ENCODE measurements around the gene UTP14A. TPM values are rescaled to one million over a fixed set of nuclear protein-coding genes. Genes with fewer than 3 reads are reported as not detected.
"Not testable (repeated sequence)": the region's sequence is repeated elsewhere in the genome, so short reads cannot be mapped to it uniquely, and the experiment has no call there.

Gene UTP14A
- 12.0 and 20.0 TPM in 2 replicates for polyA plus RNA-seq (2011; rRNA removed)
- 5.9 and 6.1 TPM in 2 replicates for polyA minus RNA-seq (2011; rRNA and poly(A)+ RNA removed)

- TF ChIP-seq CTCF (IDR thresholded peaks at IDR 0.05; ENCODE audit: insufficient read depth, low read depth, low read length) = no peak
- no peaks in the 10 kb centered on the region for H3K27me3 ChIP-seq (ENCODE audit: control insufficient read depth, insufficient read depth, low read length)
- ChIA-PET POLR2A (no interaction called here), CTCF (interaction anchor here (0.6 to 1.4 kb wide), 4 partner anchors 41 to 301 kb away, joined by 3 to 5 read pairs (median 3); no protein-coding TSS in a partner anchor)
- no peaks in the 10 kb centered on the region for H3K36me3 ChIP-seq (ENCODE audit: control insufficient read depth, insufficient read depth, low read length)
- H3K4me3 ChIP-seq (ENCODE audit: low read depth, low read length) = peak within 1 kb of the TSS; percentile 75
- DNase-seq (ENCODE audit: low read depth) = peak; percentile 46
Measured at GRCh38 chrX:129905787-129906580, at the start of gene UTP14A. Gene UTP14A, plus strand, starts transcription at chrX:129906164. Its CDS starts 47 bp downstream, at chrX:129906211.

- H3K36me3 ChIP-seq (ENCODE audit: control insufficient read depth, insufficient read depth, low read length); DNase-seq (ENCODE audit: low read depth); POLR2A ChIA-PET; H3K4me3 ChIP-seq (ENCODE audit: low read depth, low read length); CTCF ChIA-PET; H3K27me3 ChIP-seq (ENCODE audit: control insufficient read depth, insufficient read depth, low read length): not testable (repeated sequence)
Measured at GRCh38 chrX:129859134-129859533, 46.8 kb upstream of the UTP14A start.

- DNase-seq (ENCODE audit: low read depth); POLR2A ChIA-PET; H3K27me3 ChIP-seq (ENCODE audit: control insufficient read depth, insufficient read depth, low read length); H3K36me3 ChIP-seq (ENCODE audit: control insufficient read depth, insufficient read depth, low read length); CTCF ChIA-PET; H3K4me3 ChIP-seq (ENCODE audit: low read depth, low read length): not testable (repeated sequence)
Measured at GRCh38 chrX:129866321-129866720, 39.6 kb upstream of the UTP14A start.

- no peak for DNase-seq (ENCODE audit: low read depth)
- Histone ChIP-seq H3K36me3 (ENCODE audit: control insufficient read depth, insufficient read depth, low read length) (no peaks in the 10 kb centered on the region), H3K27me3 (ENCODE audit: control insufficient read depth, insufficient read depth, low read length) (no peaks in the 10 kb centered on the region; the same call in 1 of the 2 replicates), H3K4me3 (ENCODE audit: low read depth, low read length) (no peak overlapping the region)
- no peak for TF ChIP-seq CTCF (IDR thresholded peaks at IDR 0.05; ENCODE audit: insufficient read depth, low read depth, low read length)
- POLR2A ChIA-PET = no interaction called here
- CTCF ChIA-PET = interaction anchor here (0.7 kb wide), 1 partner anchor 241 kb away, joined by 3 read pairs; no protein-coding TSS in a partner anchor
Measured at GRCh38 chrX:129872524-129872923, 33.4 kb upstream of the UTP14A start.

GRCh38 chrX:129875669-129876068, 30.3 kb upstream of the UTP14A start:
- H3K36me3 ChIP-seq (ENCODE audit: control insufficient read depth, insufficient read depth, low read length) = no peaks in the 10 kb centered on the region
- no peaks in the 10 kb centered on the region; the same call in 1 of the 2 replicates for H3K27me3 ChIP-seq (ENCODE audit: control insufficient read depth, insufficient read depth, low read length)
- DNase-seq (ENCODE audit: low read depth) = peak; percentile 62
- no peak overlapping the region for H3K4me3 ChIP-seq (ENCODE audit: low read depth, low read length)
- peak; percentile 36 for TF ChIP-seq CTCF (IDR thresholded peaks at IDR 0.05; ENCODE audit: insufficient read depth, low read depth, low read length)
- POLR2A ChIA-PET = no interaction called here
- CTCF ChIA-PET = interaction anchor here (0.5 kb wide), 1 partner anchor 19 kb away, joined by 4 read pairs; no protein-coding TSS in a partner anchor

GRCh38 chrX:129876771-129877305, 29.1 kb upstream of the UTP14A start:
- ChIA-PET POLR2A (no interaction called here), CTCF (no interaction called here)

More at GRCh38 chrX:129876771-129877305, 29.1 kb upstream of the UTP14A start:
- no peak overlapping the region for H3K4me3 ChIP-seq (ENCODE audit: low read depth, low read length)
- no peak for TF ChIP-seq CTCF (IDR thresholded peaks at IDR 0.05; ENCODE audit: insufficient read depth, low read depth, low read length)
- DNase-seq (ENCODE audit: low read depth) = no peak
- no peaks in the 10 kb centered on the region for H3K36me3 ChIP-seq (ENCODE audit: control insufficient read depth, insufficient read depth, low read length)
- no peaks in the 10 kb centered on the region; the same call in 1 of the 2 replicates for H3K27me3 ChIP-seq (ENCODE audit: control insufficient read depth, insufficient read depth, low read length)
